ENCODE measurements around the gene TMED7. TPM values are rescaled to one million over a fixed set of nuclear protein-coding genes. Genes with fewer than 3 reads are reported as not detected.

Gene TMED7
- total and polyA plus RNA-seq, 2 of the 8 experiments (the other 6 are each of a cell fraction or from before 2014, with no cell fraction given), result 43.8 to 75.2 TPM

DNA sequence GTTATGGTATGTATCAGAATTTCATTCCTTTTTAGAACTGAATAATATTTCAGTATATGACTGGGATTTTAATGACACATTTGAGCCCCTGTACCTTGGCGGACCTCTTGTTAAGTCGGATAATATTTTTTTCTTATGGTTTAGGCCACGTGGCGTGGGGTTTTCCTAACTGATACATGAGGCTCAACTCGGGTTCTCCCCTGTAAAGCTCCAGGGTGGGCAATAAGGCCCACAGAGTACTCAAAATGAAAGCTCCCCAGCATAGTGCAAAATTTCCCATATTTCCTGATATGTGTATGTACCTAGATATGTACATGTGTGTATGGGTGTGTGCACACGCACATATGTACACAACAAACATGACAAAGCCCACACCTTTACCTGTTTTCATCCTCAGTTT, 48.1 kb downstream of the TMED7 start (continued):
- TF ChIP-seq, protein P1, sequence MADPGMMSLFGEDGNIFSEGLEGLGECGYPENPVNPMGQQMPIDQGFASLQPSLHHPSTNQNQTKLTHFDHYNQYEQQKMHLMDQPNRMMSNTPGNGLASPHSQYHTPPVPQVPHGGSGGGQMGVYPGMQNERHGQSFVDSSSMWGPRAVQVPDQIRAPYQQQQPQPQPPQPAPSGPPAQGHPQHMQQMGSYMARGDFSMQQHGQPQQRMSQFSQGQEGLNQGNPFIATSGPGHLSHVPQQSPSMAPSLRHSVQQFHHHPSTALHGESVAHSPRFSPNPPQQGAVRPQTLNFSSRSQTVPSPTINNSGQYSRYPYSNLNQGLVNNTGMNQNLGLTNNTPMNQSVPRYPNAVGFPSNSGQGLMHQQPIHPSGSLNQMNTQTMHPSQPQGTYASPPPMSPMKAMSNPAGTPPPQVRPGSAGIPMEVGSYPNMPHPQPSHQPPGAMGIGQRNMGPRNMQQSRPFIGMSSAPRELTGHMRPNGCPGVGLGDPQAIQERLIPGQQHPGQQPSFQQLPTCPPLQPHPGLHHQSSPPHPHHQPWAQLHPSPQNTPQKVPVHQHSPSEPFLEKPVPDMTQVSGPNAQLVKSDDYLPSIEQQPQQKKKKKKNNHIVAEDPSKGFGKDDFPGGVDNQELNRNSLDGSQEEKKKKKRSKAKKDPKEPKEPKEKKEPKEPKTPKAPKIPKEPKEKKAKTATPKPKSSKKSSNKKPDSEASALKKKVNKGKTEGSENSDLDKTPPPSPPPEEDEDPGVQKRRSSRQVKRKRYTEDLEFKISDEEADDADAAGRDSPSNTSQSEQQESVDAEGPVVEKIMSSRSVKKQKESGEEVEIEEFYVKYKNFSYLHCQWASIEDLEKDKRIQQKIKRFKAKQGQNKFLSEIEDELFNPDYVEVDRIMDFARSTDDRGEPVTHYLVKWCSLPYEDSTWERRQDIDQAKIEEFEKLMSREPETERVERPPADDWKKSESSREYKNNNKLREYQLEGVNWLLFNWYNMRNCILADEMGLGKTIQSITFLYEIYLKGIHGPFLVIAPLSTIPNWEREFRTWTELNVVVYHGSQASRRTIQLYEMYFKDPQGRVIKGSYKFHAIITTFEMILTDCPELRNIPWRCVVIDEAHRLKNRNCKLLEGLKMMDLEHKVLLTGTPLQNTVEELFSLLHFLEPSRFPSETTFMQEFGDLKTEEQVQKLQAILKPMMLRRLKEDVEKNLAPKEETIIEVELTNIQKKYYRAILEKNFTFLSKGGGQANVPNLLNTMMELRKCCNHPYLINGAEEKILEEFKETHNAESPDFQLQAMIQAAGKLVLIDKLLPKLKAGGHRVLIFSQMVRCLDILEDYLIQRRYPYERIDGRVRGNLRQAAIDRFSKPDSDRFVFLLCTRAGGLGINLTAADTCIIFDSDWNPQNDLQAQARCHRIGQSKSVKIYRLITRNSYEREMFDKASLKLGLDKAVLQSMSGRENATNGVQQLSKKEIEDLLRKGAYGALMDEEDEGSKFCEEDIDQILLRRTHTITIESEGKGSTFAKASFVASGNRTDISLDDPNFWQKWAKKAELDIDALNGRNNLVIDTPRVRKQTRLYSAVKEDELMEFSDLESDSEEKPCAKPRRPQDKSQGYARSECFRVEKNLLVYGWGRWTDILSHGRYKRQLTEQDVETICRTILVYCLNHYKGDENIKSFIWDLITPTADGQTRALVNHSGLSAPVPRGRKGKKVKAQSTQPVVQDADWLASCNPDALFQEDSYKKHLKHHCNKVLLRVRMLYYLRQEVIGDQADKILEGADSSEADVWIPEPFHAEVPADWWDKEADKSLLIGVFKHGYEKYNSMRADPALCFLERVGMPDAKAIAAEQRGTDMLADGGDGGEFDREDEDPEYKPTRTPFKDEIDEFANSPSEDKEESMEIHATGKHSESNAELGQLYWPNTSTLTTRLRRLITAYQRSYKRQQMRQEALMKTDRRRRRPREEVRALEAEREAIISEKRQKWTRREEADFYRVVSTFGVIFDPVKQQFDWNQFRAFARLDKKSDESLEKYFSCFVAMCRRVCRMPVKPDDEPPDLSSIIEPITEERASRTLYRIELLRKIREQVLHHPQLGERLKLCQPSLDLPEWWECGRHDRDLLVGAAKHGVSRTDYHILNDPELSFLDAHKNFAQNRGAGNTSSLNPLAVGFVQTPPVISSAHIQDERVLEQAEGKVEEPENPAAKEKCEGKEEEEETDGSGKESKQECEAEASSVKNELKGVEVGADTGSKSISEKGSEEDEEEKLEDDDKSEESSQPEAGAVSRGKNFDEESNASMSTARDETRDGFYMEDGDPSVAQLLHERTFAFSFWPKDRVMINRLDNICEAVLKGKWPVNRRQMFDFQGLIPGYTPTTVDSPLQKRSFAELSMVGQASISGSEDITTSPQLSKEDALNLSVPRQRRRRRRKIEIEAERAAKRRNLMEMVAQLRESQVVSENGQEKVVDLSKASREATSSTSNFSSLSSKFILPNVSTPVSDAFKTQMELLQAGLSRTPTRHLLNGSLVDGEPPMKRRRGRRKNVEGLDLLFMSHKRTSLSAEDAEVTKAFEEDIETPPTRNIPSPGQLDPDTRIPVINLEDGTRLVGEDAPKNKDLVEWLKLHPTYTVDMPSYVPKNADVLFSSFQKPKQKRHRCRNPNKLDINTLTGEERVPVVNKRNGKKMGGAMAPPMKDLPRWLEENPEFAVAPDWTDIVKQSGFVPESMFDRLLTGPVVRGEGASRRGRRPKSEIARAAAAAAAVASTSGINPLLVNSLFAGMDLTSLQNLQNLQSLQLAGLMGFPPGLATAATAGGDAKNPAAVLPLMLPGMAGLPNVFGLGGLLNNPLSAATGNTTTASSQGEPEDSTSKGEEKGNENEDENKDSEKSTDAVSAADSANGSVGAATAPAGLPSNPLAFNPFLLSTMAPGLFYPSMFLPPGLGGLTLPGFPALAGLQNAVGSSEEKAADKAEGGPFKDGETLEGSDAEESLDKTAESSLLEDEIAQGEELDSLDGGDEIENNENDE (IDR thresholded peaks at IDR 0.05; ENCODE audit: insufficient replicate concordance, low read length), result no peak
- TF ChIP-seq POLR2AphosphoS5 (IDR thresholded peaks at IDR 0.05; ENCODE audit: low read depth, low read length) (no peak), KDM1A (IDR thresholded peaks at IDR 0.05; ENCODE audit: borderline replicate concordance, low read length) (no peak), YY1 (IDR thresholded peaks at IDR 0.05; ENCODE audit: low read depth, low read length) (no peak), SRF (IDR thresholded peaks at IDR 0.05; ENCODE audit: low read depth, low read length) (no peak), CEBPB (IDR thresholded peaks at IDR 0.05; ENCODE audit: low read depth, low read length) (no peak), PHF8 (conservative IDR thresholded peaks at IDR 0.05; ENCODE audit: low read depth, low read length) (no peak)
